ENCODE results near the gene VGLL2.

Gene VGLL2

GRCh38 chr6:117270843-117271507 lies 5.6 kb downstream of the VGLL2 start:
- Histone ChIP-seq H3K4me3 (ENCODE audit: low read length) (peak overlapping the region; percentile 33), H3K36me3 (ENCODE audit: control insufficient read depth, insufficient read depth, low read length) (no peaks in the 10 kb centered on the region), H3K27me3 (ENCODE audit: control insufficient read depth, insufficient read depth, low read length) (peaks cover 38% of the 10 kb centered on the region), H3K4me1 (ENCODE audit: control insufficient read depth, insufficient read depth, low read length) (peaks cover 2% of the 10 kb centered on the region), H3K27ac (ENCODE audit: low read depth, low read length) (no peak overlapping the region), H3K9ac (ENCODE audit: low read length) (no peak overlapping the region)

GRCh38 chr6:117272032-117272866 lies 6.9 kb downstream of the VGLL2 start:
- Histone ChIP-seq H3K27me3 (ENCODE audit: control insufficient read depth, insufficient read depth, low read length) (peaks cover 28% of the 10 kb centered on the region), H3K4me3 (ENCODE audit: low read length) (no peak overlapping the region), H3K4me1 (ENCODE audit: control insufficient read depth, insufficient read depth, low read length) (peaks cover 2% of the 10 kb centered on the region), H3K9ac (ENCODE audit: low read length) (no peak overlapping the region), H3K27ac (ENCODE audit: low read depth, low read length) (no peak overlapping the region), H3K36me3 (ENCODE audit: control insufficient read depth, insufficient read depth, low read length) (no peaks in the 10 kb centered on the region)

- Histone ChIP-seq H3K4me3 (ENCODE audit: low read length) (no peak overlapping the region), H3K27ac (ENCODE audit: low read depth, low read length) (no peak overlapping the region), H3K4me1 (ENCODE audit: control insufficient read depth, insufficient read depth, low read length) (peaks cover 2% of the 10 kb centered on the region), H3K36me3 (ENCODE audit: control insufficient read depth, insufficient read depth, low read length) (no peaks in the 10 kb centered on the region), H3K9ac (ENCODE audit: low read length) (no peak overlapping the region), H3K27me3 (ENCODE audit: control insufficient read depth, insufficient read depth, low read length) (peaks cover 25% of the 10 kb centered on the region)
Observed at GRCh38 chr6:117272891-117273290, 7.5 kb downstream of the VGLL2 start.

- Histone ChIP-seq H3K27me3 (ENCODE audit: control insufficient read depth, insufficient read depth, low read length) (peaks cover 15% of the 10 kb centered on the region), H3K9ac (ENCODE audit: low read length) (no peak overlapping the region), H3K4me3 (ENCODE audit: low read length) (no peak overlapping the region), H3K4me1 (ENCODE audit: control insufficient read depth, insufficient read depth, low read length) (no peaks in the 10 kb centered on the region), H3K27ac (ENCODE audit: low read depth, low read length) (no peak overlapping the region), H3K36me3 (ENCODE audit: control insufficient read depth, insufficient read depth, low read length) (no peaks in the 10 kb centered on the region)
Observed at GRCh38 chr6:117275205-117275604, 9.8 kb downstream of the VGLL2 start.

GRCh38 chr6:117275711-117276110 lies 10.4 kb downstream of the VGLL2 start:
- Histone ChIP-seq H3K36me3 (ENCODE audit: control insufficient read depth, insufficient read depth, low read length) (no peaks in the 10 kb centered on the region), H3K4me3 (ENCODE audit: low read length) (no peak overlapping the region), H3K4me1 (ENCODE audit: control insufficient read depth, insufficient read depth, low read length) (no peaks in the 10 kb centered on the region), H3K27me3 (ENCODE audit: control insufficient read depth, insufficient read depth, low read length) (peaks cover 15% of the 10 kb centered on the region), H3K27ac (ENCODE audit: low read depth, low read length) (no peak overlapping the region), H3K9ac (ENCODE audit: low read length) (no peak overlapping the region)

- Histone ChIP-seq H3K27me3 (ENCODE audit: control insufficient read depth, insufficient read depth, low read length) (peaks cover 12% of the 10 kb centered on the region), H3K36me3 (ENCODE audit: control insufficient read depth, insufficient read depth, low read length) (no peaks in the 10 kb centered on the region), H3K4me3 (ENCODE audit: low read length) (no peak overlapping the region), H3K27ac (ENCODE audit: low read depth, low read length) (no peak overlapping the region), H3K9ac (ENCODE audit: low read length) (no peak overlapping the region), H3K4me1 (ENCODE audit: control insufficient read depth, insufficient read depth, low read length) (no peaks in the 10 kb centered on the region)
Observed at GRCh38 chr6:117276778-117277316, 11.5 kb downstream of the VGLL2 start.

- Histone ChIP-seq H3K4me3 (ENCODE audit: low read length) (no peak overlapping the region), H3K4me1 (ENCODE audit: control insufficient read depth, insufficient read depth, low read length) (no peaks in the 10 kb centered on the region), H3K9ac (ENCODE audit: low read length) (no peak overlapping the region), H3K36me3 (ENCODE audit: control insufficient read depth, insufficient read depth, low read length) (no peaks in the 10 kb centered on the region), H3K27ac (ENCODE audit: low read depth, low read length) (no peak overlapping the region), H3K27me3 (ENCODE audit: control insufficient read depth, insufficient read depth, low read length) (peaks cover 4% of the 10 kb centered on the region)
Observed at GRCh38 chr6:117280922-117281321, 15.6 kb downstream of the VGLL2 start.

GRCh38 chr6:117288083-117288715 lies 22.8 kb downstream of the VGLL2 start:
- no peak overlapping the region for H3K4me3 ChIP-seq (ENCODE audit: low read length)
- H3K4me1 ChIP-seq (ENCODE audit: control insufficient read depth, insufficient read depth, low read length), result no peaks in the 10 kb centered on the region
- no peaks in the 10 kb centered on the region for H3K27me3 ChIP-seq (ENCODE audit: control insufficient read depth, insufficient read depth, low read length)
- no peak overlapping the region for H3K9ac ChIP-seq (ENCODE audit: low read length)
- no peak overlapping the region for H3K27ac ChIP-seq (ENCODE audit: low read depth, low read length)
- no peaks in the 10 kb centered on the region for H3K36me3 ChIP-seq (ENCODE audit: control insufficient read depth, insufficient read depth, low read length)

GRCh38 chr6:117290173-117290846 lies 25.0 kb downstream of the VGLL2 start:
- no peak overlapping the region for H3K9ac ChIP-seq (ENCODE audit: low read length)
- H3K36me3 ChIP-seq (ENCODE audit: control insufficient read depth, insufficient read depth, low read length), result no peaks in the 10 kb centered on the region
- H3K4me3 ChIP-seq (ENCODE audit: low read length), result no peak overlapping the region
- no peaks in the 10 kb centered on the region for H3K4me1 ChIP-seq (ENCODE audit: control insufficient read depth, insufficient read depth, low read length)
- no peaks in the 10 kb centered on the region for H3K27me3 ChIP-seq (ENCODE audit: control insufficient read depth, insufficient read depth, low read length)
- H3K27ac ChIP-seq (ENCODE audit: low read depth, low read length), result no peak overlapping the region

GRCh38 chr6:117298941-117299340 lies 33.6 kb downstream of the VGLL2 start:
- no peak overlapping the region for H3K4me3 ChIP-seq (ENCODE audit: low read length)

GRCh38 chr6:117303323-117303722 lies 38.0 kb downstream of the VGLL2 start:
- no peaks in the 10 kb centered on the region for H3K27me3 ChIP-seq (ENCODE audit: control insufficient read depth, insufficient read depth, low read length)
- H3K4me1 ChIP-seq (ENCODE audit: control insufficient read depth, insufficient read depth, low read length), result no peaks in the 10 kb centered on the region
- no peak overlapping the region for H3K27ac ChIP-seq (ENCODE audit: low read depth, low read length)
- no peak overlapping the region for H3K9ac ChIP-seq (ENCODE audit: low read length)
- no peaks in the 10 kb centered on the region for H3K36me3 ChIP-seq (ENCODE audit: control insufficient read depth, insufficient read depth, low read length)
- H3K4me3 ChIP-seq (ENCODE audit: low read length), result no peak overlapping the region

More at GRCh38 chr6:117298941-117299340, 33.6 kb downstream of the VGLL2 start:
- Histone ChIP-seq H3K9ac (ENCODE audit: low read length) (no peak overlapping the region), H3K36me3 (ENCODE audit: control insufficient read depth, insufficient read depth, low read length) (no peaks in the 10 kb centered on the region), H3K27me3 (ENCODE audit: control insufficient read depth, insufficient read depth, low read length) (no peaks in the 10 kb centered on the region), H3K4me1 (ENCODE audit: control insufficient read depth, insufficient read depth, low read length) (no peaks in the 10 kb centered on the region), H3K27ac (ENCODE audit: low read depth, low read length) (no peak overlapping the region)

- H3K27me3 ChIP-seq (ENCODE audit: control insufficient read depth, insufficient read depth, low read length), result no peaks in the 10 kb centered on the region
- no peaks in the 10 kb centered on the region for H3K36me3 ChIP-seq (ENCODE audit: control insufficient read depth, insufficient read depth, low read length)
- no peak overlapping the region for H3K4me3 ChIP-seq (ENCODE audit: low read length)
- H3K9ac ChIP-seq (ENCODE audit: low read length), result no peak overlapping the region
- H3K4me1 ChIP-seq (ENCODE audit: control insufficient read depth, insufficient read depth, low read length), result no peaks in the 10 kb centered on the region
- H3K27ac ChIP-seq (ENCODE audit: low read depth, low read length), result no peak overlapping the region
Observed at GRCh38 chr6:117304446-117304845, 39.1 kb downstream of the VGLL2 start.

Data from rectal smooth muscle tissue (tissue), 1 donor.